SU-DHL-6 (cell line): Measurements from ENCODE around the gene RNF31.

Source experiments
- H2AFZ ChIP-seq: fragments of 200-600 bp; sonication (generic); 2 replicates; pipeline ENCODE4 v1.6.1; 2014; ENCODE audit warnings: low read depth, mild to moderate bottlenecking, moderate library complexity, mixed read lengths, antibody characterized with exemption, low read length; ENCODE audit not compliant: severe bottlenecking
- H3F3A ChIP-seq: fragments of 200-600 bp; shearing (Covaris generic); 2 replicates; pipeline ENCODE4 v1.6.0; 2016; ENCODE audit warnings: antibody characterized with exemption, mild to moderate bottlenecking; ENCODE audit not compliant: insufficient read depth
- H3K27ac ChIP-seq: fragments of 200-600 bp; sonication (generic); 2 replicates; pipeline ENCODE4 v1.5.1; 2016; ENCODE audit warnings: low read depth, mild to moderate bottlenecking, low read length, moderate library complexity, mixed read lengths
- H3K27me3 ChIP-seq: fragments of 200-600 bp; sonication (generic), shearing (Covaris generic); 2 replicates; pipeline ENCODE4 v1.6.0; 2014; ENCODE audit warnings: mild to moderate bottlenecking, low read length
- H3K36me3 ChIP-seq: fragments of 200-600 bp; sonication (generic); 2 replicates; pipeline ENCODE4 v1.6.1; 2014; ENCODE audit warnings: mild to moderate bottlenecking, low read length, mixed read lengths
- H3K4me2 ChIP-seq: fragments of 300-600, 200-600 bp; shearing (Covaris generic), sonication (generic); 2 replicates; pipeline ENCODE4 v1.6.0; 2014; ENCODE audit warnings: low read length, low read depth, mild to moderate bottlenecking; ENCODE audit not compliant: poor library complexity, severe bottlenecking
- H3K4me3 ChIP-seq: fragments of 200-600 bp; sonication (generic); 2 replicates; pipeline ENCODE4 v1.5.1; 2014; ENCODE audit warnings: antibody characterized with exemption, low read length, mild to moderate bottlenecking, mixed read lengths; ENCODE audit not compliant: insufficient read depth, poor library complexity, severe bottlenecking
- H3K79me2 ChIP-seq: fragments of 200-600 bp; sonication (generic); 2 replicates; pipeline ENCODE4 v1.6.1; 2014; ENCODE audit warnings: mild to moderate bottlenecking, low read length, moderate library complexity; ENCODE audit not compliant: insufficient read depth
- H3K9ac ChIP-seq: fragments of 200-600 bp; sonication (generic); 2 replicates; pipeline ENCODE4 v1.7.0; 2014; ENCODE audit warnings: mild to moderate bottlenecking, low read length
- H3K9me2 ChIP-seq: fragments of 200-600 bp; sonication (generic); replicated peaks from 2 replicates; pipeline ENCODE4 v1.6.1; 2014; ENCODE audit warnings: low read length; ENCODE audit not compliant: insufficient read depth
- H3K9me3 ChIP-seq: fragments of 200-600 bp; sonication (generic); 2 replicates; pipeline ENCODE4 v1.6.1; 2014; ENCODE audit warnings: low read length, mixed read lengths; ENCODE audit not compliant: insufficient read depth
- H4K20me1 ChIP-seq: fragments of 200-600 bp; sonication (generic); 2 replicates; pipeline ENCODE4 v1.6.1; 2014; ENCODE audit warnings: low read depth, mild to moderate bottlenecking, antibody characterized with exemption, low read length, moderate library complexity, mixed read lengths
- EZH2phosphoT487 ChIP-seq: fragments of 200-600 bp; sonication (generic), shearing (Covaris generic); conservative IDR thresholded peaks from 2 replicates; pipeline ENCODE4 v1.6.1; 2018; ENCODE audit warnings: mild to moderate bottlenecking, antibody characterized with exemption, low read length, moderate library complexity, mixed read lengths
- TF ChIP-seq, protein P1 (sequence below): fragments of 200-600 bp; sonication (generic); IDR thresholded peaks from one replicate; pipeline ENCODE4 v1.5.1; 2017; ENCODE audit warnings: antibody characterized with exemption, mild to moderate bottlenecking, low read length, moderate library complexity; ENCODE audit not compliant: insufficient read depth, poor library complexity, severe bottlenecking

The RNF31 gene

DNA sequence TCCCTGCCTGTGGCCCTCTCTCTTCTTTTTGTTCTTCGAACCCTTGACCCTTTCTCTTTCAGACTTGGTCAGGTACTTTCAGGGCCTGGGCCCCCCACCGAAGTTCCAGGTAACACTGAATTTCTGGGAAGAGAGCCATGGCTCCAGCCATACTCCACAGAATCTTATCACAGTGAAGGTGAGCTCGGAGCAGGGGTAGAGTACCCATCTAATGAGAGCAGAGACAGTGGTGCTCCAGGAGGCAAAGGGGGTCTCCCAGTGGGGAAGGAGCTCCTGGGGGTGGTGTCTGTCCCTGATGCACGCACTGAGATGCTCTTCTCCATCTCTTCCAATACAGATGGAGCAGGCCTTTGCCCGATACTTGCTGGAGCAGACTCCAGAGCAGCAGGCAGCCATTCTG, 18.5 kb downstream of the RNF31 start:
- Histone ChIP-seq H3K9ac (no peak overlapping the region), H3K27ac (no peak overlapping the region), H3K36me3 (no peaks in the 10 kb centered on the region), H2AFZ (no peak overlapping the region), H3K9me2 (no peaks in the 10 kb centered on the region), H3K27me3 (no peaks in the 10 kb centered on the region), H3K9me3 (no peaks in the 10 kb centered on the region), H3K79me2 (peaks cover 10% of the 10 kb centered on the region; the same call in 1 of the 2 replicates), H3K4me3 (no peak overlapping the region), H3K4me2 (no peak overlapping the region), H4K20me1 (no peaks in the 10 kb centered on the region), H3F3A (0 out of 2 replicates have a peak, but pooled peaks cover 1% of the 10 kb centered on the region)
- TF ChIP-seq, protein P1, sequence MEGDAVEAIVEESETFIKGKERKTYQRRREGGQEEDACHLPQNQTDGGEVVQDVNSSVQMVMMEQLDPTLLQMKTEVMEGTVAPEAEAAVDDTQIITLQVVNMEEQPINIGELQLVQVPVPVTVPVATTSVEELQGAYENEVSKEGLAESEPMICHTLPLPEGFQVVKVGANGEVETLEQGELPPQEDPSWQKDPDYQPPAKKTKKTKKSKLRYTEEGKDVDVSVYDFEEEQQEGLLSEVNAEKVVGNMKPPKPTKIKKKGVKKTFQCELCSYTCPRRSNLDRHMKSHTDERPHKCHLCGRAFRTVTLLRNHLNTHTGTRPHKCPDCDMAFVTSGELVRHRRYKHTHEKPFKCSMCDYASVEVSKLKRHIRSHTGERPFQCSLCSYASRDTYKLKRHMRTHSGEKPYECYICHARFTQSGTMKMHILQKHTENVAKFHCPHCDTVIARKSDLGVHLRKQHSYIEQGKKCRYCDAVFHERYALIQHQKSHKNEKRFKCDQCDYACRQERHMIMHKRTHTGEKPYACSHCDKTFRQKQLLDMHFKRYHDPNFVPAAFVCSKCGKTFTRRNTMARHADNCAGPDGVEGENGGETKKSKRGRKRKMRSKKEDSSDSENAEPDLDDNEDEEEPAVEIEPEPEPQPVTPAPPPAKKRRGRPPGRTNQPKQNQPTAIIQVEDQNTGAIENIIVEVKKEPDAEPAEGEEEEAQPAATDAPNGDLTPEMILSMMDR: no peak
- no peak for TF ChIP-seq EZH2phosphoT487

DNA sequence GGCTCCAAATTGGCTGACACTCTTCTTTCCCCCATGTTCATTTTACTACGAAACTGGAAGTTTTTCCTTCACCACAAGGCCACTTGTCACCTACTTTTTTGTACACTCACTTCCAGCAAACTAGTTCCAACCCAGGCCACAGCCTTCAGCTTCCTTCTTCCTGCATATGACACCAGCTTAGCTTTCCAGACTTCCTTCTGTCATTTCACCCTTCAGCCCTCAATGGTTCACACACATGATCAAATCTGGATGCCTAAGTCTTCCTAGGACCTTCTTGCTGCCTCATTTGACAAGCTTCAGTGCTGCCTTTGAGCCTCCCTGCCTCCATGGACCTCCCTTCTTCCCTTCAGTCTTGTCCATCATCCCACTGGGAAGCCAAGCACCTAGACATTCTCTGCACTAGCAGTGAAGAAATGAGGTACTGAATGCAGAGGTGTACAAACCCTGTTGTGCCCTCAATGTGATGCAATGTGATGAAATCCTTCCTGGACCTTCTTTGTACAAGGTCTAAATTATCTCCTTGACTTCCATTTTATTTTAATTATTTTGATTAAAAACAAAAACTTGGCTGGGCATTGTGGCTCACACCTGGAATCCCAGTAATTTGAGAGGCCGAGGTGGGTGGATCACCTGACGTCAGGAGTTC, 20.3 kb downstream of the RNF31 start:
- Histone ChIP-seq H2AFZ (no peak overlapping the region), H3K4me3 (no peak overlapping the region), H3K36me3 (no peaks in the 10 kb centered on the region), H3K9ac (no peak overlapping the region), H3K27ac (no peak overlapping the region), H3K9me2 (no peaks in the 10 kb centered on the region), H3K27me3 (no peaks in the 10 kb centered on the region), H4K20me1 (no peaks in the 10 kb centered on the region), H3F3A (no peaks in the 10 kb centered on the region), H3K79me2 (no peaks in the 10 kb centered on the region), H3K4me2 (no peak overlapping the region), H3K9me3 (no peaks in the 10 kb centered on the region)
- TF ChIP-seq EZH2phosphoT487: no peak
- TF ChIP-seq, protein P1: no peak

DNA sequence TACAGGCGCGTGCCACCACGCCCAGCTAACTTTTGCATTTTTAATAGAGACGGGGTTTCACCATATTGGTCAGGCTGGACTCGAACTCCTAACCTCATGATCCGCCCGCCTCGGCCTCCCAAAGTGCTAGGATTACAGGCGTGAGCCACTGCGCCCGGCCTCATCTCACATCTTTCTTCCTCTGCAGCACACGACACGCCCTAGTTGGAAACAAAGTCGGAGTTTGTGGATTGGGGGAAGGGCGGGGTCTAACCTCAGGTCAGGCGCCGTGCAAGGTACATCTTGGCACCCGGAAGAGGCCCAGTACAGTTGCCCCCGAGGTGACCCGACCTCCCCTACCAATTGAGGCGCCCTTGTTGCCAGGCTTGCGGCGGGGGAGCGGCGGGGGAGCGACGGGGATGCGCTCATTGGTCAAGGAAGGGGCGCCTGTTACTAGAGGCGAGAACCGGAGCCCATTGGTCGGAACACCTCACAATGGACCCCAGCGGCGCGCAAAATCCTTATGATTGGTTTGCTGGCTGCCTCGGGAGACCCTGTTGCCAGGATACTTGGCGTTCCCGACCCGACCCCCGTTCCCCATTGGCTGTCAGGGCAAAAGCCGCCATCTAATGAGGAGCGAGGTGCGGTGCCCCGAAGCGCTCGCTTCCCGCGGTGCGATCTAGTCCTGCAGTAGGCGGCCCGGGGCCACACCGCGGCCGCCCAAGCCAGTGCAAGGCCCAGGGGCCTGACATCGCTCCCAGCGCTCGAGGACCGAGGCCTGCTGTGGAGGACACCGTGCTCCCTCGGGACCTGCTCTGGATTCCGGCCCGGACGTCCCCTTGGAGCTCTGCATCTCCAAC, 24.3 kb downstream of the RNF31 start, which contains the start of gene REC8:
Gene REC8, plus strand, starts transcription at position 659 of the 839 bp plus-strand sequence. CDS start 473 bp downstream, outside the sequence.
- no peaks in the 10 kb centered on the region for H4K20me1 ChIP-seq

More for the DNA sequence above, 24.3 kb downstream of the RNF31 start, which contains the start of gene REC8:
- Histone ChIP-seq H3F3A (no peaks in the 10 kb centered on the region), H3K9me3 (no peaks in the 10 kb centered on the region), H3K27ac (no peak within 1 kb of the TSS), H3K4me3 (no peak within 1 kb of the TSS), H3K36me3 (no peaks in the 10 kb centered on the region), H3K79me2 (no peaks in the 10 kb centered on the region), H3K9me2 (no peaks in the 10 kb centered on the region), H2AFZ (no peak within 1 kb of the TSS), H3K27me3 (no peaks in the 10 kb centered on the region), H3K4me2 (no peak within 1 kb of the TSS), H3K9ac (no peak within 1 kb of the TSS)
- no peak for TF ChIP-seq EZH2phosphoT487
